ENCODE results near the gene C1QTNF4. TPM values are rescaled to one million over a fixed set of nuclear protein-coding genes. Genes with fewer than 3 reads are reported as not detected.

The C1QTNF4 gene
- total RNA-seq, 2 experiments from 2014 or later = 0.41 to 0.92 TPM

DNA sequence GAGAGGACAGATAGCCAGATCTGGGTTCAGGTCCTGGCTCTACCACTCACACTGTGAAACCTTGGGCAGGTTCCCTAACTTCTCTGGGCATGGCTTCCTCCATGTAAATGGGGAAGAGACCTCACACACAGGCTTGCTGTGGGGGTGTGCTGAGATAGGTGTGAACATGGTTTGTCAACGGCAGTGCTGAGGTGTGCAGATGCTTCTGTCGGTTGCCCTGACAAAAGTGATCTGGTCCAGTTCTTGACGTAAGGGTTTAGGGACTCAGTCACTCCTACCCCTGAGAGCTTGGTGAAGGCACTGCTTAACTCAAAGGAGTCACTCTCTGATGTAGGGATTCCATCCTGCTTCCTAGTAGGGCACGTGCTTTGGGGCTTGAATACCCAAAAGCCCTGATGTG is 2.0 kb downstream of the C1QTNF4 start:
- Mint-ChIP-seq H3K4me1 (ENCODE audit: low read depth) (no peaks in the 10 kb centered on the region), H3K4me3 (no peak overlapping the region), H3K27ac (no peak overlapping the region), H3K36me3 (ENCODE audit: low read depth) (no peaks in the 10 kb centered on the region), H3K27me3 (peaks cover 37% of the 10 kb centered on the region), H3K9me3 (no peaks in the 10 kb centered on the region)
- H3K4me1 ChIP-seq (ENCODE audit: insufficient read depth, low read length) = peaks cover 12% of the 10 kb centered on the region
- ChIA-PET POLR2A (no interaction called here), CTCF (no interaction called here)
- no peak for TF ChIP-seq CTCF (IDR thresholded peaks at IDR 0.05)
- ATAC-seq (ENCODE audit: poor library complexity) (no peak), DNase-seq (no peak)
- no peak overlapping the region for H3K27ac ChIP-seq (ENCODE audit: low read depth in 1 of 2, low read length in 2 of 2)
- peaks cover 25 to 41% of the 10 kb centered on the region in 2 experiments for H3K27me3 ChIP-seq (ENCODE audit: control insufficient read depth in 1 of 2, insufficient read depth in 2 of 2, low read length in 2 of 2)
- no peak overlapping the region for H3K4me3 ChIP-seq (ENCODE audit: low read length)
- peaks cover 0 to 14% of the 10 kb centered on the region in 2 experiments for H3K9me3 ChIP-seq (ENCODE audit: control insufficient read depth in 1 of 2, insufficient read depth in 1 of 2, low read length in 2 of 2)
- H3K36me3 ChIP-seq (ENCODE audit: insufficient read depth, low read length) = no peaks in the 10 kb centered on the region
- intact Hi-C loops (cut with DNase I, micrococcal nuclease) = no loop called here

- no peak overlapping the region for H3K4me3 Mint-ChIP-seq
- ChIA-PET CTCF (no interaction called here), POLR2A (no interaction called here)
- peaks cover 0 to 14% of the 10 kb centered on the region in 2 experiments for H3K9me3 ChIP-seq (ENCODE audit: control insufficient read depth in 1 of 2, insufficient read depth in 1 of 2, low read length in 2 of 2)
- H3K4me1 Mint-ChIP-seq (ENCODE audit: low read depth) = no peaks in the 10 kb centered on the region
- H3K9me3 Mint-ChIP-seq = no peaks in the 10 kb centered on the region
- TF ChIP-seq CTCF (IDR thresholded peaks at IDR 0.05) = no peak
- intact Hi-C loops (cut with DNase I, micrococcal nuclease) = no loop called here
- no peak overlapping the region for H3K4me3 ChIP-seq (ENCODE audit: low read length)
- DNase-seq (no peak), ATAC-seq (ENCODE audit: poor library complexity) (no peak)
- H3K36me3 Mint-ChIP-seq (ENCODE audit: low read depth) = no peaks in the 10 kb centered on the region
- H3K36me3 ChIP-seq (ENCODE audit: insufficient read depth, low read length) = no peaks in the 10 kb centered on the region
- H3K27me3 ChIP-seq (ENCODE audit: control insufficient read depth in 1 of 2, insufficient read depth in 2 of 2, low read length in 2 of 2) = peaks cover 25 to 41% of the 10 kb centered on the region in 2 experiments
- peaks cover 12% of the 10 kb centered on the region for H3K4me1 ChIP-seq (ENCODE audit: insufficient read depth, low read length)
- no peak overlapping the region for H3K27ac ChIP-seq (ENCODE audit: low read depth in 1 of 2, low read length in 2 of 2)
- H3K27ac Mint-ChIP-seq = no peak overlapping the region
- H3K27me3 Mint-ChIP-seq = peaks cover 37% of the 10 kb centered on the region
These were observed 2.4 kb downstream of the C1QTNF4 start for GRCh38 chr11:47591764-47592163.

DNA sequence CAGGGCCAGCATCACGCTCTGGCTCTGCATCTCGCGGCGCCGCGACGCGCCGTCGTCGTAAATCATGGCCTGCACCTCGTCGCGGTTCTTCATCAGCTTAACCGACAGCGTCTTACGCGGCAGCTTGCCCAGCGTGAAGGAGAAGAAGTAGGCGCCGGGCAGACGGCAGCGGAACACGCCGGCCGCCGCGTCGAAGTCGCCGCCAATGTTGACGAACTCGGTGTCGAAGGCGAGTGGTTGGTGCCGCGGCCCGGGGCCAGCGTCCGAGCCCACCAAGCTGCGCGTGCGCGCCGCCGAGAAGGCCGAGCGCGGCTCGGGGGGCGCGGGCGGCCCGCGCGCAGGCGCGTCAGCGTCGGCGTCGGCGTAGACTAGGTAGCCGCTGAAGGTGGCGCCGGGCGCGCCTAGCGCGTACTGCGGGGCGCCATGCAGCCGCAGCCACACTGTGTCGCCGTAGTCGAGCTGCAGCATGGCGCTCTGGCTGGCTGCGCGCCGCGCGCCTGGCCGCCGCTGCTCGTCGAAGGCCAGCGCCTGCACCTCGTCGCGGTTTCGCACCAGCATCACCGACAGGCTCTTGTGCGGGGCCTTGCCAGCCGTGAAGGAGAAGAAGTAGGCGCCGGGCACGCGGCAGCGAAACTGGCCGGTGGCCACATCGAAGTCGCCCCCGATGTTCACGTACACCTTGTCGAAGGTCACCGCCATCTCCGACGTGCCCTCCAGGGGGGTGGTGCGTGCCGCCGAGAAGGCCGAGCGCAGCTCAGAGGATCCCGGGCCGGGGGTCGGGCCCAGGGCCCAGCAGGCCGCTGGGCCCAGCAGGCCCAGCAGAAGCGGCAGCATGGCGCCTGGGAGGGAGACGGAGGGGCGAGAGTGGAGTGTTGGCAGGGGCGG is 4.0 kb downstream of the C1QTNF4 start:
- Histone ChIP-seq H3K4me1 (ENCODE audit: insufficient read depth, low read length) (peaks cover 12% of the 10 kb centered on the region), H3K36me3 (ENCODE audit: insufficient read depth, low read length) (peaks cover under 1% of the 10 kb centered on the region), H3K27ac (ENCODE audit: low read depth in 1 of 2, low read length in 2 of 2) (no peak overlapping the region), H3K9me3 (ENCODE audit: control insufficient read depth in 1 of 2, insufficient read depth in 1 of 2, low read length in 2 of 2) (peaks cover 0 to 14% of the 10 kb centered on the region in 2 experiments), H3K27me3 (ENCODE audit: control insufficient read depth in 1 of 2, insufficient read depth in 2 of 2, low read length in 2 of 2) (peaks cover 24 to 30% of the 10 kb centered on the region in 2 experiments), H3K4me3 (ENCODE audit: low read length) (no peak overlapping the region)
- H3K27ac Mint-ChIP-seq = no peak overlapping the region
- intact Hi-C loops (cut with DNase I, micrococcal nuclease) = loop anchor here in 1 of 2 experiments (10.0 kb wide), 1 partner anchor 345 kb away; the partner anchor contains the start of gene ACP2
- ChIA-PET POLR2A (no interaction called here), CTCF (no interaction called here)
- no peaks in the 10 kb centered on the region for H3K9me3 Mint-ChIP-seq
- no peak for DNase-seq
- peaks cover 28% of the 10 kb centered on the region for H3K27me3 Mint-ChIP-seq
- H3K36me3 Mint-ChIP-seq (ENCODE audit: low read depth) = no peaks in the 10 kb centered on the region
- TF ChIP-seq CTCF (IDR thresholded peaks at IDR 0.05) = no peak
- no peaks in the 10 kb centered on the region for H3K4me1 Mint-ChIP-seq (ENCODE audit: low read depth)
- no peak overlapping the region for H3K4me3 Mint-ChIP-seq
- no peak for ATAC-seq (ENCODE audit: poor library complexity)
